Left lung (tissue), 10 donors: ENCODE data around the gene NAV2. TPM values are rescaled to one million over a fixed set of nuclear protein-coding genes. Genes with fewer than 3 reads are reported as not detected.

Experiments
- ATAC-seq: fragments of 200-7000 bp; cut with Tn5 transposase; one replicate; pipeline ENCODE4 v1.9.1; 2020; ENCODE audit warnings: moderate library complexity
- DNase-seq, 4 donors: peaks; one replicate each; pipeline ENCODE4 v3.0.0-alpha.2; 2013 to 2020
- H3K27ac ChIP-seq, 2 donors: fragments of 200-600 bp; sonication (generic) in 1 of 2; one replicate each; pipeline versions ENCODE4 v1.5.0 to v1.8.0; 2020 to 2021
- H3K27me3 ChIP-seq, 2 donors: fragments of 200-600 bp; sonication (generic) in 1 of 2; one replicate each; pipeline versions ENCODE4 v1.5.0 to v1.8.0; 2020 to 2021
- H3K36me3 ChIP-seq, 2 donors: fragments of 200-600 bp; sonication (generic) in 1 of 2; one replicate each; pipeline versions ENCODE4 v1.5.0 to v1.8.0; 2020 to 2021
- H3K4me1 ChIP-seq, 2 donors: fragments of 200-600 bp; one replicate each; pipeline ENCODE4 v1.8.0; 2021
- H3K4me3 ChIP-seq, 2 donors: fragments of 200-600 bp; sonication (generic) in 1 of 2; one replicate each; pipeline versions ENCODE4 v1.5.0 to v1.8.0; 2020 to 2021; ENCODE audit warnings: mild to moderate bottlenecking in 1 of 2
- H3K9me3 ChIP-seq, 2 donors: fragments of 200-600 bp; sonication (generic) in 1 of 2; one replicate each; pipeline versions ENCODE4 v1.5.0 to v1.8.0; 2020 to 2021
- intact Hi-C, 2 donors: fragments of 100-400 bp; cut with DNase I; formaldehyde crosslinking; loops; one replicate each; pipeline versions ENCODE4 v1.11.2 to v1.14.2; 2022
- polyA plus RNA-seq, 6 donors: library from polyadenylated mRNA; unstranded; fragments of 120-200 nt; gene quantifications; one replicate each; pipeline ENCODE4 v1.2.1, GENCODE V29; 2013; ENCODE audit not compliant: insufficient read length in 6 of 6
- total RNA-seq, 2 donors: library from RNA; stranded (reverse); fragmentation: NEBNext Ultra II Directional; extraction: Animal tissue kit (Norgen Biotek cat#: 25700); gene quantifications; one replicate each; pipeline ENCODE4 v1.2.1, GENCODE V29; 2021
- TF ChIP-seq, protein P1 (sequence below), 2 donors: fragments of 200-600 bp; sonication (generic) in 1 of 2; IDR thresholded peaks; one replicate each; pipeline versions ENCODE4 v1.5.0 to v1.8.0; 2021; ENCODE audit warnings: antibody characterized with exemption in 2 of 2
- donor health status: DM: no; HTN: yes; CAD: no.
- donor health status: DM: no; HTN: no; CAD: no.

The NAV2 gene
- total and polyA plus RNA-seq, 8 donors = 18.0 to 59.9 (median 23.1) TPM

DNA sequence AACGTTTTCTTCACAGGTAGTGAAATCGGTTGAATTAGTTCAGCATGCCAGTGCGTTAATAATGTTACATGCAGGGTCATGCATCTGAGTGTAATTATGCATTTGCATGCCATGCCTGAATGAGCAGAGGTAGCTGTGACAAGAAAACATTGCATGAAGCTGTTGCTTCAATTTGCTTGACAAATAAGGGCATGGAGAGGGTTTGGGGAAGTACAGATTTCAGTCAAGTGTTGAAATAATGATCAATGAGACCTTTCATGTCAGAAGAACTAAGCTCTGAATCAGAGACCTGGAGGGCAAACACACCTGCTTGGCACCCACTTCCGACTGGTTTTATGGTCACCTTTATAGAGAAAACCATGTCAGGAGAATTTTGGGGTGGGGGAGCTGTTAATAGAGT lies 226.2 kb downstream of the NAV2 start:
- no peaks in the 10 kb centered on the region for H3K4me1 ChIP-seq
- ATAC-seq = no peak

DNA sequence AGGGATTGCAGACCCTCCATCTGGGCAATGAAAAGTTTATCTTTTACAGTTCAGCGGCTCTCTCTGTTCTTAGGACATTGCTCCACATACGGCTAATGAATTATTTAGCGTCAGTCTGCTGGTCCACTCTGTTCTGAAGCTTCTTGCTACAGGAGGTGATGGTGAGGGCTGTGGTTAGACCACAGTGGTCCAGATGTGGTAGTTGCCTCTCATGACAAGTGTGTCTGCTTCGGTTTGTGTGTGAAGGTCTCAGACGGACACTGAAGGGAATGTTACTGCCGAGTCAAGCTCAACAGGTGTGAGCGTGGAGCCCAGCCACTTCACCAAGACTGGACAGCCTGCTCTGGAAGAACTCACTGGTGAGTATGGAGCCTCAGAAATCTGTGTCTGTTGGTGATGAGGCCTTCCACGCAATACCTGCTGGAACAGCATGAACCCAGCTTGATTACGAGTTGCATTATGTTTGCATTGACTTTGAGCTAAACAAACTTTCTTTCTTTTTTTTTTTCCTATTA lies 226.8 kb downstream of the NAV2 start:
- intact Hi-C loops = no loop called here
- DNase-seq = no peak
- Histone ChIP-seq H3K27ac (no peak overlapping the region), H3K36me3 (peaks cover 0 to 7% of the 10 kb centered on the region in 2 donors), H3K9me3 (no peaks in the 10 kb centered on the region), H3K4me1 (no peaks in the 10 kb centered on the region), H3K27me3 (no peaks in the 10 kb centered on the region), H3K4me3 (no peak overlapping the region)
- TF ChIP-seq, protein P1, sequence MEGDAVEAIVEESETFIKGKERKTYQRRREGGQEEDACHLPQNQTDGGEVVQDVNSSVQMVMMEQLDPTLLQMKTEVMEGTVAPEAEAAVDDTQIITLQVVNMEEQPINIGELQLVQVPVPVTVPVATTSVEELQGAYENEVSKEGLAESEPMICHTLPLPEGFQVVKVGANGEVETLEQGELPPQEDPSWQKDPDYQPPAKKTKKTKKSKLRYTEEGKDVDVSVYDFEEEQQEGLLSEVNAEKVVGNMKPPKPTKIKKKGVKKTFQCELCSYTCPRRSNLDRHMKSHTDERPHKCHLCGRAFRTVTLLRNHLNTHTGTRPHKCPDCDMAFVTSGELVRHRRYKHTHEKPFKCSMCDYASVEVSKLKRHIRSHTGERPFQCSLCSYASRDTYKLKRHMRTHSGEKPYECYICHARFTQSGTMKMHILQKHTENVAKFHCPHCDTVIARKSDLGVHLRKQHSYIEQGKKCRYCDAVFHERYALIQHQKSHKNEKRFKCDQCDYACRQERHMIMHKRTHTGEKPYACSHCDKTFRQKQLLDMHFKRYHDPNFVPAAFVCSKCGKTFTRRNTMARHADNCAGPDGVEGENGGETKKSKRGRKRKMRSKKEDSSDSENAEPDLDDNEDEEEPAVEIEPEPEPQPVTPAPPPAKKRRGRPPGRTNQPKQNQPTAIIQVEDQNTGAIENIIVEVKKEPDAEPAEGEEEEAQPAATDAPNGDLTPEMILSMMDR (IDR thresholded peaks at IDR 0.05) = no peak
- no peak for ATAC-seq

More for the DNA sequence above, 226.2 kb downstream of the NAV2 start:
- DNase-seq = no peak
- no peaks in the 10 kb centered on the region for H3K9me3 ChIP-seq
- intact Hi-C loops = no loop called here
- peaks cover 0 to 10% of the 10 kb centered on the region in 2 donors for H3K36me3 ChIP-seq
- H3K27ac ChIP-seq = no peak overlapping the region
- TF ChIP-seq, protein P1 (IDR thresholded peaks at IDR 0.05) = no peak
- H3K27me3 ChIP-seq = no peaks in the 10 kb centered on the region
- no peak overlapping the region for H3K4me3 ChIP-seq

DNA sequence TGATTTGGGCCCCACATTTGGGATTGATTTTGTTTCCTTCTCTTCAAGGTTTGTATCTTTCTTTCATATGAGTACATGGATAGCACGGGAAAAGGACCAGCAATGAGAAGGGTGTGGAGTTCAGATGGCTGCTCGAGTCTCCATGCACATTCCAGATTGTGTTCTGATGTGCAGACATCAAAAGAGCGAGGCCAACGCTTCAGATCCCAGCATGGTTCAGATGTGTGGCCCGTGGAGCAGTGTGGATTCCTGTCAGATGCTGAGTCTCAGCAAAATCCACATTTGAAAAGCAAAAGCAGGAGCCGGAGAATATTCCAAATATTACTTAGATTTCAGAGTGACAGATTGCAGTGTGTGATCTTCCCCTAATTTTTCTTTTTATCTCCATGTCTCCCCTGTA lies 228.2 kb downstream of the NAV2 start:
- Histone ChIP-seq H3K9me3 (no peaks in the 10 kb centered on the region), H3K36me3 (peaks cover 0 to 7% of the 10 kb centered on the region in 2 donors), H3K27me3 (no peaks in the 10 kb centered on the region), H3K27ac (no peak overlapping the region), H3K4me1 (no peaks in the 10 kb centered on the region), H3K4me3 (no peak overlapping the region)
- DNase-seq (no peak), ATAC-seq (no peak)
- intact Hi-C loops = no loop called here
- TF ChIP-seq, protein P1 (IDR thresholded peaks at IDR 0.05) = no peak

DNA sequence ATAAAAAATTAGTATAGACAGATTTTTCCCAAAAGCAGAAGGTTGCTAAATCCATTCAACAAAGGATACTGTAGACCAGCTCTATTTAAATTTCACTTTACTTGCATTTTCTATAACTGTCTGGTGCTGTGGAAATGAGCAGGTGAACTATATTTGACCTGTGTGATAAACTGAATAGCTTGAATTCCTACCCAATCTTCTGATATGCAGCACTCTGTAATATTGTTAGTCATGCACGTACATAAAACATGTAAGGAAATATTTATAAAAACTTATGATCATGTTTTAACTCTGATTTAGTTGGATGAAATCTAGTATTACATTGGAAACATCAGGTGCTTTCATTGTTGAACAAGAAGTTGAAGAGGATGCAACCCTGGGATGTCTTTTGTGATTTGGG lies 234.0 kb downstream of the NAV2 start:
- DNase-seq = no peak
- Histone ChIP-seq H3K9me3 (no peaks in the 10 kb centered on the region), H3K27me3 (no peaks in the 10 kb centered on the region), H3K4me1 (peaks cover 0 to 1% of the 10 kb centered on the region in 2 donors), H3K27ac (no peak overlapping the region), H3K4me3 (no peak overlapping the region), H3K36me3 (peaks cover 0 to 28% of the 10 kb centered on the region in 2 donors)
- TF ChIP-seq, protein P1 (IDR thresholded peaks at IDR 0.05) = no peak
- no peak for ATAC-seq
- intact Hi-C loops = loop anchor here in 1 of 2 donors (5.0 kb wide), 1 partner anchor 181 kb away; no protein-coding TSS in a partner anchor

DNA sequence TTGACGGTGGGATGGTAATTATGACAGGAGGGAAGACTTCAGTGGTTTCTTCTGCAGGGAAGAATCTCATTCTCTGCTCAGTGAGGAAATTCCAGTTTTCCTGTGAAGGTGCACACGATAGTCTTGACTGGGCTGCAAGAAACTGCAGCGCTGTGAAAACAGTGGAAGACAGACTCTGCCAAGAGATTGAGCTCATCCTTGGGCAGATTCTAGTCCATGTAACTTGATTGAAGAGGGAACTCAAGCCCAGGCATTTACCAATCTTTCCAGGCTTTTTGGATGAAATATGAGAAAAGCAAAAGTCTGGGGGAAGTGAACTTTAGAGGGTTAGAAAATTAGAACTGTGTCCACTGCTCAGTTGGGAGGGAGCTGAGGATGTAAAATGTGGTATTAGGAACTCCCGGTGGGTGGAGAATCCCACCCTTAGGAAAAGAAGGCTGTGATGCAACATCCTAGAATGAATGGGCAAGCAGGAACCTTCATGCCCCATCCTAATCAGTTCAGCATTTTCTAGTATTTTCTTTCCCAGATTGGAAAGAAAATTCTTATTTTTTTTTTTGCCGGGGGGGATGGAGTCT lies 235.0 kb downstream of the NAV2 start:
- DNase-seq (no peak), ATAC-seq (no peak)
- peaks cover 0 to 6% of the 10 kb centered on the region in 2 donors for H3K4me1 ChIP-seq
- H3K4me3 ChIP-seq = no peak overlapping the region
- intact Hi-C loops = loop anchor here in 1 of 2 donors (5.0 kb wide), 1 partner anchor 180 kb away; no protein-coding TSS in a partner anchor
- TF ChIP-seq, protein P1 (IDR thresholded peaks at IDR 0.05) = no peak
- no peak overlapping the region for H3K27ac ChIP-seq
- H3K27me3 ChIP-seq = no peaks in the 10 kb centered on the region
- H3K9me3 ChIP-seq = no peaks in the 10 kb centered on the region
- H3K36me3 ChIP-seq = peaks cover 0 to 28% of the 10 kb centered on the region in 2 donors
